ENCODE results near the gene CA6.

GRCh38 chr1:8947127-8947691 is 1.5 kb downstream of the CA6 start:
- no peak for TF ChIP-seq POU2F2 (IDR thresholded peaks at IDR 0.05; ENCODE audit: low read depth, low read length)
- TF ChIP-seq POLR2AphosphoS5 (IDR thresholded peaks at IDR 0.05; ENCODE audit: low read depth, low read length): no peak
- no peak for TF ChIP-seq SPI1 (IDR thresholded peaks at IDR 0.05; ENCODE audit: low read depth, low read length)
- no peak for TF ChIP-seq TAF1 (IDR thresholded peaks at IDR 0.05; ENCODE audit: low read depth, low read length)
- no peak for TF ChIP-seq POLR2A (IDR thresholded peaks at IDR 0.05; ENCODE audit: low read depth, low read length)
- TF ChIP-seq PAX5 (IDR thresholded peaks at IDR 0.05; ENCODE audit: insufficient read depth, low read length, severe bottlenecking): no peak
